HG03175 (cell line): ENCODE data around the gene NRM.

Experiments
- ATAC-seq: cut with Tn5 transposase; IDR thresholded peaks from one replicate; pipeline ENCODE4 v1.9.1; 2021; ENCODE audit warnings: mild to moderate bottlenecking, moderate library complexity; ENCODE audit not compliant: unreplicated experiment

NRM gene

DNA sequence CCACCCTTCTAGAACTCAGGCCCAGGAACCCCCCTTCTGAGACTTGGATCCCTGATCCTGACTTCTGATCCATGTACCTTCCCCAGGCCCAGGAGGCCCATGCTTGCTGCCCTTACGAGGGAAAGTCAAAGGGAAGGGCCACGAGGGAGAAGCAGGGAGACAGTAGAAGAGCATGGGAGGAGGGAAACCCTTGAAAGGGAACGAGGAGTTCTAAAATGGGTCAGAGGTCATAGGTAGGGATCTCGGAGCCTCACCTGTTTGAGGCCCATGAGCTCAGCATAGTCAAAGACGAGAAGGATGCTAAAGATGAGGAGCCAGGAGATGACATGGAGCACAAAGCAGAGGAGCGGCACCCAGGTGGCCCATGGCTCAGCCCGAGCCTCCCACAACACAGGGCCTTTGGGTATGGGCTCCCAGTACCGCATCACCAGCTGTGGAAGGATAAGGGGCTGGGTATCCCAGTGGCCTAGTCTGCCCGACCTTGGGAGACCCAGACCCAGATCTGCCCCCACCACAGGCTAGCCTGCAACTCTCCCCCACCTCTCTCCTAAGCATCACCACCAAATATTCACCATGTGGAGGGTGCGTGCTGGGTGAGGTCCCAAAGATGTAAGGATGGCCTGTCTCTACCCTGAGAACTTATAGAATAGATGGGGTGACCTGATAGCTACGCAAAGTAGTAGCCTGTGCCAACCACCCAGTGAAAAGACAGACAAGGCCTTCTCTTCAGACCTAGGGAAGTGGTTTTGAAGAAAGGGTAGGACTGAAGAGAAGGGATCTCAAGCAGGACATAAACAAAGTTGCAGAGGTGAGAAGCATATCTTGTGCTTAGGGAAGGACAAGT is 1.5 kb downstream of the NRM start:
- no peak for ATAC-seq

DNA sequence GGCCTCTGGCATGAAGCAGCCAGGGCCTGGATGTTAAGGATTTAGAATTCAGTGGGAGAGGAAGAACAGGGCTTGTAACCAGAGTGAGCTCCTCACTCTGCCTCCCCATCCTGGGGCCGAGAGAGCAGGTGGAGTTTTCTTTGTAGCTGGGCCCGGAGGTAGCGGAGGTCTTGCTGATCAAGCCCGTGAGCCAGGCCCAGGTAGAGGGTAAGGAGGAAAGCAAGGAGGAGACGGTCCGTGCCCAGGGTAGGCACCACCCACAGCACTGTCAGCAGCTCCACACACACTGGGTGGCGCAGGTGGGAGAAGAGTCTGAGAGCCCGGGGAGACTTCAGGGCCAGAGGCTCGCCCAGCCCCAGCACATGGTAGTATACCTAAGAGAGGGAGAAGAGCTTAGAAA is 2.2 kb downstream of the NRM start:
- no peak for ATAC-seq

DNA sequence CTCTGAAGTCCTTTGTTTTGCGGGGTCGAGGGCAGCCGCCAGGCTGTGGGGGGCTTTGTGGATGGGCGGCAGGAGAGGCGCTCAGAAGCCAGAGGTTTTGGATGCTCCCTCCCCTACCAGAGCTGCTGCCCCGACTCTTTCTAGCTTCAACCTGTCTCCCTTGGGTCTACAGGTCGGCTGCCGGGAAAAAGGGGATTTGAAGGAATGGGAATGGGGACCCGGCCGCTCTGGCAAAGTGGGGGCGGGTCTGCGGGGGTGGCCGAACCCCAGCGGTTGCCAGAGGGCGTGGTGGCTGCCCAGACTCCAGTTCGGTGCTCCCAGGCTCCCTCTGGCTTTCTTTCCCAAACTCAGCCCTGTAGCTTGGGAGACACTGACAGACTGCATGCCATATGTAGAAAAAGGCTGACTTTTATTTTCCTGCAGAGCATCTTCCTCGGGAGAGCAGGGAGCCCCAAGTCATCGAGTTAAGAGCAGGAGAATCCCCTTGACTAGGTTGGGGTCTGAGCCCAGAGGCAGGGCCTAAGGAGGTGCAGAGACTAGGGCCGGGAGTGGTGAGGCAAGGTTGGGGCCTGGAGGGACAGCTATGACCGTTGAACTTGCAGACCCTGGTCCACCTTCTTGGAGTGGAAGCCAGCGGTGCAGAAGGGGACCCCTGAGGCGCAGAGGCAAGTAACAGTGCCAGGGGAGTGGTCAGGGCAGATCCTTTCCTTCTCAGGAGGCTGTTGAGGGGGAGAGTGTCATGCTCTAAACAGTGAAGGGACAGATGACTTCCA is 2.9 kb downstream of the NRM start:
- no peak for ATAC-seq

DNA sequence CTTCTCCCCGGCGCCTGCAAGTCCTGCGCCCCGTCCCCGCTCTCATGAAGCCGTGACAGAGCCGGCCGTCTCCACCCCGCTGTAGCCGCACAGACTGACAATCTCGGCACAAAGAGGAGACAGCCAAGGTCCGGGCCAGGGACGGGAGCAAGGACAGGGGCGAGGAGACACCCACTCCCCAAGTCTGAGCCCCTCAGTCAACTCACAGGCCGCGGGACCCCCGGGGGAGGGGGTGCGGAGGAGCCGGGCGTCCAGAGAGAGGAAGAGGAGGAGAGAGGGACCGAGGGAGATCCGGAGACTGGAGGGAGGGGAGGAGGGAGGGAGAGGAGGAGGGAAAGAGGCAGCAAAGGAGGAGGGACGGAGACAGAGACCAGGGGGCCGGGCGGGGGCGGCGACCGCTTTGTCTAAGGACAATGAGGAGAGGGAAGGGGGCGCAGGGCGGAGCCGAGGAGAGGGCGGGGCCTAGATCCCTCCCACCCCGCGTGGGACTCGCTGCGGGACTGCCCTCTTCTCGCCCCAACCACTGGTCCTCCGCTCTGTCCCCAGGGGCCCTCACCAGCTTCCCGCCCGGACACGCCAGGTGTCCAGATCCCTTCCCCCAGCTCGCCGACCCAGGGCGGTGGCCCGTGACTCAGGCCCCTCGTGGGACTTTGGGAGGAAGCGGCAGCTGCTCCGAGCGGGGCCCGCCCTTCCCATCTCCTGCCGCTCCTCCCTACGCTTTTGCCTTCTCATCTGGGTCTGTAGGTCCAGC is 3.7 kb downstream of the NRM start:
- peak; percentile 51 for ATAC-seq

DNA sequence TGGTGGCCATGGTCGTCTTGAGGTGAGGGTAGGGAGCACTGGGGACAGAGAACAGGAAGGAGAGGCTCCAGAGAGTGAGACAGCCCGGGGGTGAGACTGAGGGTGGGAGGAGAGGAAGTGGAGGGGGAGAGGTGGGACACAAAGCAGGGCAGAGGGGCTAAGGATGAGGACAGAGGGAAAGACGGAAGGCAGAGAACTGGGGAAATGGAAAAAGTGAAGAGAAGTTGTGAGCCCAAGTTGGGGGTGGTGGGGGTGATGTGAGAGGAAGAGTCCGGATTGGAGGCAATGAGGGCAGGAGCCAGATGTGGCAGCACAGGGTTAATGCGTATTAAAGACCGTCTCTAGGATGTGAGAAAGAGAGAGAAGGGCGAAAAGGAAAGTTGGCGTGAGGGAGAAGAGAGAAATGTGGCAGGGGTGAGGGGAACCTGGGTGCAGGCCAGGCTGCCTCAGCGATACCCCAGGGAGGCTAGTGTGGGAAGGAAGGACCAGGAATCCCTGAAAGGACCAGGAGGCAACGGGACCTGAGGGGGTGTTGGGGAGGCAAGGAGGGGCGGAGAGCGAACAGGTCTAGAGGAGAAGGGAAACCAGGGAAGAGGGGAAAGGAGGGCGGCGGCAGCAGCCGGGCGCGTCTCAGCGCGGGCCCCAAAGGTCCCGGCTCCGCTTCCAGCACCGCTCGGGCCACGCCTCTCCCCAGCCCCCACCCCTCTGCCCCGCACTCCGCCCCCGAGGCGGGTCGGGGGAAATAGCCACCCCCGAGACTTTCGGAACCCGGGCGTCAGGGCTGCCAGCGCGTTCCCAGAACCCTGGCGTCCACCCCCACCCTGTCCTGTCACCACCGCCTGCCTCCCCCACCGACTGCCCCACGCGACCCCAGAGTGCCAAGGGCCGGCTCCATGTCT is 4.5 kb downstream of the NRM start, which contains the start of gene PPP1R18:
Gene PPP1R18, minus strand, starts transcription at position 637 of the 899 bp plus-strand sequence. Its CDS starts 627 bp downstream, at position 10.
- ATAC-seq, result no peak

DNA sequence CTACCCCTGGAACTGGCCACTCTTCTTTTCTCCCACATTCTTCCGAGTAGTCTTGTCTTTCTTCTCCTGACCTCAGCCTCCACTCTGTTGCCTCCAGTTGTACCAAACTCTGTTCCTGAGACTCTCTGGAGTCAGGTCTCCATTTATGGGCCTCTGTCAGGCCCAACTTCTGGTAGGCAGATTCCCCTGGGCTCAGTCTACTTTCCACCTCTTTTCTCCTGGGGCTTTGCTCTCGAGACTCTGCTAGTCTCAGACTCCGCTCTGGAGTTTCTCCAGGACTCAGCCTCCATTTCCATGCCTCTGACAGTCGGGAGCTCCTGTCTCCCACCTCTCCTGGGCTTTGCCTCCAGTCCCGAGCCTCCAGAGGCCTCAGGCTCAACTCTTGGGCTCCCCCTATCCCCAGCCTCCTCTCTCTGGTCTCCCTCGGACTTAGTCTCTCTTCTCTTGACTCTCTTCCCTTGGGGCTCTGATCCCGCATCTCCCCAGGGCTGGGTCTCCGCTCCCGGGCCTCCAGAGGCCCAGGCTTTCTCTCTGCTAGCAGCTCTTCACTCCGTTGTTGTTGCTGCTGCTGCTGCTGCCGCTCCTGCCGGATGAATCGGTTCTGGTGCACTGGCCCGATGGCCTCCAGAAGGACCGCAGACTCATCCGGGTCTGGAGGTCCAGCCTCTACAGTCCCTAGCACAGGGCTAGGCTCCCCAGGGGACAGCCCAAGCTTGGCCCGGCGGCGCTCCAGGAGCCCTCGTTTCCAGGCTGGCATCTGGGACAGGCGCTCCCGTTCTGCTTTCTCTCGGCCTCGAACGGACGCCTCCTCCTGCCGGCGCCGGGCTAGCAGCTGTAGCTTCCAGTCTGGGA is 5.4 kb downstream of the NRM start:
- no peak for ATAC-seq

DNA sequence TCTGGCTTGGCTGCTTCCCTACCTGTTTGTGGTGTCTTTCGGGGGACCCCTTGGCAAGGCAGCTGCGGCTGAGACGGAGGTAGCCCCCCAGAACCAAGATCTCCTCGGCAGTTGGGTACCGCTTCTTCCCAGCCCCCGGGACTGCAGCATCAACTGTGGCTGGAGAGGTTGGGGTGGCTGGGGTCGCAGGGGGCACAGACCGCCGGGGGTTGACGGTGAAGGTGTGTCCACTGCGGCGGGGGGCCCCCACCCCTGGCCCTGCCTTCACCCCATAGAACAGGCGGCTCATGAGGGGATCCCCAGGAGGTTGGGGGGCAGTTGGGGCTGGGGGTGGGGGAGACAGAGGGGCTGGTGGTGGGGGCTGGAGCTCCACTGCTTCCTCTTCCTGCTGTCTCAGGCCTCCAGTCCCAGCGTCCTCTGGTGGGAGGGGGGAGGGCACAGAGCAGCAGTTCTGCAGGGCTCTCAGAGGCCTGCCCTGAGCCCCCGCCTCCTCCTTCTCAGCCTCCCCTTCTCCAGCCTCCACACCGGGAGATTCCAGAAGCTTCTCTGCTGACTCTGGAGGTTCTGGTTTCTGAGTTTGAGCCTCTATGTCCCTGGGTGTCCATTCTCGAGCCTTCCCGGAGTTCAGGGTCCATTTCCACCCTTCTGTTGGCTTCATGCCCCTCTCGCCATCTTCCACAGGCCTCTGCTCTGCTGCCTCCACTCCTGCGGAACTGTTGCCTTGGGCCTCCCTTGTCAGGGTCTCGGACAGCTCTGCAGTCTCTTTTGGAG is 6.2 kb downstream of the NRM start:
- no peak for ATAC-seq

DNA sequence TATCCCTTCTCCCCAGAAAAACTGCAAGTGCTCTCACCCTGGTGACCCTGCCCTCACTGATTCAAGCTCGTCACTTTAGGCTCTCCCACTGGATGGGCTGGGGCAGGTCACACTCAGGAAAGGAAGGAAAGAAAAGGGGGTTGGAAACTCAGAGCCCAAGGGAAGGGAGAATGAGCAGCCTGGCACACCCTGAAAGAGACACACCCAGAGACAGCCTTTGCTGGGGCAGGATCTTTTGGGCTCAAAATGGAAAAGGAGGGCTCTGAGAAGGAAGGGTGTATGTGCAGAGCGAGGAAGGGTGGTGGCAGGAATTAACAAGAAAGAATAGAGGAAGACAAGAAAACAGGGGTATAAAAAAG is 6.8 kb downstream of the NRM start:
- no peak for ATAC-seq

DNA sequence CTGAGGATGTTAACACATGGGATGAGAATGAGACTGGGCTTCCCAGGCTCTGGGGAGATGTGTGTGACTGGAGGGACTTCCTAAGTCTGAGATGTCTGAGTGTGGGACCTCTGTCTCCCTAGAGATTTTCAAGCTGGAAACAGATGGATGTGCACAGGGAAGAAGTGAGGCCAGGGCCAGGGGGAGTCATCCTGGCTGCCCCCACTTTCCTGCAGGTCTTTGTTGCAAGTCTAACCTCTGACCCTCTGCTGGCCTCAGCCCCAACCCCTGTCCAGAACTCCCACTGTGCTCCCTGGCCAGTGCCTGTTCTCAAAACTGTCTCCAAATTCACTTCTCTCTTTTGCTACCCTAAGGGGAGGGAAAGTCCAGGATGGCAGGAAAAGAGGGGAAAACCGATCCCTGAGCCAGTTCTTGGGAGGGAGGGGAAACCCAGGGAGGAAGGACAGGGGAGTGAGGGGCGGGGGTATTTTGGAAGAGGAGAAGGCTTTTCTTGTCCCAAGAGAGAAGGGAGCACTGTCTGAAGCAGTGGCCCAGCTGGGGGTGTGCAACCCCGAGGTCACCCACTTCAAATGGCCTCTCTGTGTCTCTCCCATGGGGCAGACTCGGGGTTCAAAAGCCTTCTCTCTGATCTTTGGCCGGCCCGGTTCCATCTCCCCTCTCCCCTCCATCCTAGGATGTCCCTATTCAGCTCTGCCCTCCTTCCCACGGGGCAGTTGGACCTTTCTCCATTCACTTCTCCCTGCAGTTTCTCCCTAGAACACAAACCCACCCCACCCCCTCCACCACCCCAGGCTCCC is 7.4 kb downstream of the NRM start:
- ATAC-seq, result no peak

DNA sequence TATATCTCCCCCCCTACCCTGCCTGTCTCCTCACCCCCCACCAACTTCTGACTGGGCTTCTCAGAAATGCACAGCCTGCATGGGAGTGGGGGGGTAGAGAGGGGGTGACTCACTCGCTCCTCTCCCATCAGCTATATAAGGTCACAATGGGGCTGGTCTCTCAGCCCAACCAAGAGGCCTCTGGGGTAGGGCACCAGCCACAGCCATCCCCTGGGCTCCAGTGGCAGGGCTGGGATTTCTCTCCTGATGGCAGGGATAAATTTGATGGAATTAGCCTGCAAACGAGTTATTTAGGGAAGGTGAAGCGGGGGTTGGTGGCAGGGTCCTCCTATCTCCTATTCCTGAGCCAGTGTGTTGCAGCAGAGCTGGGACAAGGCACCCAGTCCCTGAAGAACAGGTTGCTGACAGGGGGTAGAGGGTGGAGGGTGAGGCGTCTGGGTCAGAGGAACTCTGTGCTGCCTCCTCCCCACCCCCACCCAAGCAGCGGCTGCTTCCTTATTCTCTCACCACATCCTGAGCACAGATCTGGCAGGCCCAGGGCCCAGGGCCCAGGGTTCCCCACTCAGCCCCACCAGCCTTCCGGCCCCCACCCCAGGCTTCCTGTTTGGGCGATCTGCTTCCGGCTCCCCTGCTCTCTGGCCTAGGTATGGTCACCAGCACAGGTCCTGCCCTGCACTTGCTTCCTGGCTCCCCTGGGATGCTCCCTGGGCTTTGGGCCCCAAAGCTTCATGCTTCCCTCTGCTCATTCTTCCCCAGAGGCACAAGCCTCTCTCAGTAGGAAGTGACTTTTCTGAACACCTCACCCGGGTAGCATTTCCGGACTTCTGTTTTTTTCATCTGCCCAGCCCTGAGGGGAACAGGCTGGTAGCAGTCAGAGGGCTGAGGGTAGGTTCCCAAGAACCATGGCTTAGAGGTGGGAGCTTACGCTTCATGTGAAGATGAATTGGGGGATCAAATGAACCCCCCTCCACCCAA is 8.4 kb downstream of the NRM start:
- peak; percentile 44 for ATAC-seq

DNA sequence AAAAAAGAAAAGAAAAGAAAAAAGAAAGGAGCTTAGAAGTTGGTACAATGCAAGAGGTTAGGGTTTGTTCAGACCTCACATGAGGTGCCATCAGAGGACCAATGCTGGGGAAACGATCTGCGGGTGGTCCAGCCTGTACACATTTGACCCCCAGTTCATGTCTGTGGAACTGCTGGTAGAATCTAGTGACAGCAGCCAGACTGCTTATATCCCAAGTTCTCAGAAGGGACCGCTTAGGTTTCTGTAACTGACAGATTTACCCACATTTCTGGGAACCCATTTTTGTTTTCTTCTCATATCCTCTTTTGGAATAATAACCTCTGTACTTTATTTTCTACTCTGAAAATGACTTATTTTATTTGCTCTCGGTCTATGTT is 9.0 kb downstream of the NRM start:
- ATAC-seq, result no peak

DNA sequence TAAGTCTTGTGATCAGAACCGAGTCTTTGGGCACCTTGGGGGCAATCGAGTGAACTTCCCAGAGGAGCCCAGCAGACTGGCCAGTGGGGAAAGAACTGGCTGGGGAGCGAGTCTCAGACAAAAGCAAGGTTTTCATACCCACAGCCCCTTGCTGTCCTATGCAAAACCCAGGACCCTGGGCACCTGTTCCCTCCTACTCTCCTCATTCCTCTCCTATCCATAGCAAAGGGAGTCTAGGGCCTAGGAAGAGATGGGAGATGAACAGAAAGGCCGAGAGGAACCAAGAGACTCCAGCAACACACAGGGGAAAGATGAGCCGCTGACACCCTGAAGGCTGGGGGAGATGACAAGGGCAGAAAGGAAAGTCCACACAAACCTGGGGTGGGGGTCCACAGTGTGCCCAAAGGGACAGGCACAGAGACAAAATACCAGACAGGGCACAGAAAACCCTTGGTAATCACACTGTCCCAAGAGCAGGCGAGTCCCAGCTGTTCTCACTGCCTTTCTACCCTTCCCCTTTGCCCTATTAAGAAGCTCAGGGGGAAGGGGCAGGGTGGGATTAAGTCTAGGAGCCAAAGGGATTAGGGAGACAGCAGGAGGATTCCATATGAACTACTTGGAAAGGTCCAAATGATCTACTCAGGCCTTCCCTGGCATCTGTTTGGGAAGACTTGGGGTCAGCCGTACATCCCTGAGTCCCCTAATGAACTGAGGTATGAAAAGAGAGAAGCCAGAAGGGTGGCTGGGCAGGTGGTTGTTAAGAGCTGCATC is 10.8 kb downstream of the NRM start:
- no peak for ATAC-seq

DNA sequence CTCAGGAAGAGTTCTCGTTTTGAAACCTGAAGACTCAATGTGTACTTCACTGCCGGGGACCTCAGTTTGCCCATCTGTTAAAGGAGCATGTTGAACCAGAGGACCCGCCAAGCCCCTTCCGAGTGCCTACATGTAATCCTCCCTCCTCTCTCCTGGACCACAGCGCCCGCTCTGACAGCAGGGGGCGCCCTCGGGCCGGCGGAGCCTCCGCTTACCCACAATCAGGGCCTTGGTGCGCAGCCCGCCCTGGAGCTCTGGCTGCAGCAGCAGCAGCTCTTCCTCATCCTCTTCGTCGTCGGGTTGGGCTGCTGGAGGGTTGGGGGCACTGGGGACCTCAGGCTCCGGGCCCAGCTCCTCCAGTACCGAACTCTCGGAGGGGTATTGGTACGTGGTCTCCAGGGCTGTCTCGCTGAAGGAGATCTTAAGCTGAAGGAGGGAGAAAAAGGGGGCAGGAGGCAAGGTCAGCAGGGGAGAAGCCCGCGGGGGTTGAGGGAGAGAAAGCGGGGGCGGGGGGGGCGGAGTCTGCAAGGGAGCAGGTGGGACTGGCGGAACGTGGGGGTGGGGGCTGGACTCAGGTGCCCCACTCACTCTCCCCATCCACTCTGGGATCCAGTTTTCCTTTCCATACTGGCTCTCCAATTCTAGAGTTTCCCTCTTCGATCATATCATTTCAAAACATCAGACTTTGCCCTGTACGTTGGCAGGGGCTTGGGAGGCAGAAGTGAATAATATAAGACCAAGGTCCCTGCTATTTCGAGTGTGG is 11.6 kb downstream of the NRM start:
- no peak for ATAC-seq

DNA sequence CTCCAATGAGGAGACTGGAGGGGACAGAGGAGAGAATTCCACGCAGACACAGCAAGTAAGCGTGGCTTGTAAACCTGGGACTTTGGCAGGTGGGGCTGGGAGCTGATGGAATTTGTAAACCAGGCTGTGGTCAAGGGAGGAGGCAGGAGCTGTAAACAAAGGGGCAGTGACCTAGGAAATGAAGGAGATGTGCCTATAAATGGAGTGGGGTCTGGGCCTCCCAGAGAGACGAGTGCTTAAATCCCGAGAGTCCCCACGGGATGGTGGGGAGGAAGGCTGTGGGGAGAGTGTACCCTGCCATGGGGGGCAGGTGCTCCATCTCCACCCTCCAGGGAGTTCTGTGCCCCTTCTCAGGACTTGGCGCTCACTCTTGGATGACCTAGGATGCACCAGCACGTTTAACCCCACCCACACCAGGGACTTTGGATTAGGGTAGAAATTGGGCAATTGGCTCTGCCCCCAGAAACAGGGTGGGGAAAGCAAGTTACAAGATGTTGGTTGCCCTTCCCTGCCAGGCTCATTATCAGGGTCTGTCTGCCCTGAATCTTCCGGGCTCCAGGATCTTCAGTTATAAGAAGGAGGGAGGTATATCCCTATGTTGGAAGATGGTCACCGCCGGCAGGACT is 14.0 kb downstream of the NRM start:
- ATAC-seq, result no peak
